MCF 10A (cell line): Measurements from ENCODE around the gene ASTN2. TPM values are rescaled to one million over a fixed set of nuclear protein-coding genes. Genes with fewer than 3 reads are reported as not detected.

Source experiments
- BruUV-seq: library from RNA; stranded (reverse); fragments of 400-500 nt; replicated peaks from 2 replicates; lab custom pipeline; 2021; lab: Mats Ljungman, UMichigan
- CTCF ChIA-PET: fragments of 300-600 bp; sonication (Branson Sonifier 250); formaldehyde crosslinking; extraction: SDS; loops from one replicate; lab custom pipeline; 2021; ENCODE audit warnings: antibody characterized with exemption, inconsistent platforms; lab: Yijun Ruan, JAX
- POLR2A ChIA-PET: fragments of 300-600, 350-650 bp; sonication (Branson Sonifier 250); formaldehyde crosslinking; extraction: SDS; loops from one replicate; lab custom pipeline; 2020; ENCODE audit warnings: antibody characterized with exemption, inconsistent platforms; lab: Yijun Ruan, JAX
- DNase-seq: peaks from one replicate; pipeline ENCODE4 v3.0.0-alpha.2; 2018; ENCODE audit not compliant: unreplicated experiment
- H3K27ac Mint-ChIP-seq: one replicate; pipeline ENCODE4 v1.8.0; 2022; ENCODE audit warnings: mild to moderate bottlenecking, low read depth, mixed read lengths; ENCODE audit not compliant: unreplicated experiment
- H3K27me3 Mint-ChIP-seq: one replicate; pipeline ENCODE4 v1.8.0; 2022; ENCODE audit warnings: mixed read lengths; ENCODE audit not compliant: insufficient read depth, unreplicated experiment
- H3K36me3 Mint-ChIP-seq: one replicate; pipeline ENCODE4 v1.8.0; 2022; ENCODE audit warnings: mild to moderate bottlenecking, moderate library complexity, mixed read lengths; ENCODE audit not compliant: insufficient read depth, unreplicated experiment
- H3K4me1 Mint-ChIP-seq: one replicate; pipeline ENCODE4 v1.8.0; 2022; ENCODE audit warnings: mixed read lengths; ENCODE audit not compliant: insufficient read depth, unreplicated experiment
- H3K4me3 Mint-ChIP-seq: one replicate; pipeline ENCODE4 v1.8.0; 2022; ENCODE audit warnings: mild to moderate bottlenecking, moderate library complexity, mixed read lengths; ENCODE audit not compliant: unreplicated experiment
- H3K9me3 Mint-ChIP-seq: one replicate; pipeline ENCODE4 v1.8.0; 2022; ENCODE audit warnings: mixed read lengths; ENCODE audit not compliant: unreplicated experiment
- intact Hi-C: fragments of 100-400 bp; cut with micrococcal nuclease; formaldehyde crosslinking; loops from 2 replicates; pipeline ENCODE4 v1.14.1; 2022
- total RNA-seq: library from RNA; stranded (reverse); gene quantifications from 2 replicates; pipeline ENCODE4 v1.2.3, GENCODE V29; 2022
- TF ChIP-seq, protein P1 (sequence below): fragments of 200-600 bp; IDR thresholded peaks from one replicate; pipeline ENCODE4 v1.8.0; 2022; ENCODE audit warnings: antibody characterized with exemption, mild to moderate bottlenecking; ENCODE audit not compliant: unreplicated experiment

The ASTN2 gene
- total RNA-seq, 1 experiment from 2014 or later: 1.8 TPM

DNA sequence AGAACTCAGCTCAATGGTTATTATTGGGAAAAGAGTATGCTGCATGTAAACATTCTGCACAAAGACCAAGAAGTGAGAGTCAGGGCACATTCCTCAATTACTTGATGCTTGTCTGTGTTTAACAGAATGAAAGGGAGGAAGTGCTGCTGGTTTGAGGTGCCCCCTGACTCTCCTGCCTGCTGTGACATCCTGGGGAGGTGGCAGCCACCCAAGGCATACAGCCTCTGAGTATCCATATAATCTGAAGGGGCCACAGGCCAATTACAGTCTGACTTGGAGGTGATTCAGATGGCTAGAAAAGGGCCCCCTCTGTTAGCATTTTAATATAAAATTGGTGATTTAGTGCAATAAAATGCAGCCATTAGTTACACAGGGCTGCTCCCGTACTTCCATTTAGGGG, 313.8 kb downstream of the ASTN2 start:
- POLR2A ChIA-PET: no interaction called here
- intact Hi-C loops: no loop called here
- Mint-ChIP-seq H3K9me3 (no peaks in the 10 kb centered on the region), H3K27me3 (no peaks in the 10 kb centered on the region), H3K36me3 (no peaks in the 10 kb centered on the region), H3K4me1 (peaks cover 6% of the 10 kb centered on the region), H3K4me3 (no peak overlapping the region), H3K27ac (no peak overlapping the region)
- no peak for DNase-seq
- no TSS peak for BruUV-seq
- TF ChIP-seq, protein P1, sequence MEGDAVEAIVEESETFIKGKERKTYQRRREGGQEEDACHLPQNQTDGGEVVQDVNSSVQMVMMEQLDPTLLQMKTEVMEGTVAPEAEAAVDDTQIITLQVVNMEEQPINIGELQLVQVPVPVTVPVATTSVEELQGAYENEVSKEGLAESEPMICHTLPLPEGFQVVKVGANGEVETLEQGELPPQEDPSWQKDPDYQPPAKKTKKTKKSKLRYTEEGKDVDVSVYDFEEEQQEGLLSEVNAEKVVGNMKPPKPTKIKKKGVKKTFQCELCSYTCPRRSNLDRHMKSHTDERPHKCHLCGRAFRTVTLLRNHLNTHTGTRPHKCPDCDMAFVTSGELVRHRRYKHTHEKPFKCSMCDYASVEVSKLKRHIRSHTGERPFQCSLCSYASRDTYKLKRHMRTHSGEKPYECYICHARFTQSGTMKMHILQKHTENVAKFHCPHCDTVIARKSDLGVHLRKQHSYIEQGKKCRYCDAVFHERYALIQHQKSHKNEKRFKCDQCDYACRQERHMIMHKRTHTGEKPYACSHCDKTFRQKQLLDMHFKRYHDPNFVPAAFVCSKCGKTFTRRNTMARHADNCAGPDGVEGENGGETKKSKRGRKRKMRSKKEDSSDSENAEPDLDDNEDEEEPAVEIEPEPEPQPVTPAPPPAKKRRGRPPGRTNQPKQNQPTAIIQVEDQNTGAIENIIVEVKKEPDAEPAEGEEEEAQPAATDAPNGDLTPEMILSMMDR: no peak
- CTCF ChIA-PET: no interaction called here

DNA sequence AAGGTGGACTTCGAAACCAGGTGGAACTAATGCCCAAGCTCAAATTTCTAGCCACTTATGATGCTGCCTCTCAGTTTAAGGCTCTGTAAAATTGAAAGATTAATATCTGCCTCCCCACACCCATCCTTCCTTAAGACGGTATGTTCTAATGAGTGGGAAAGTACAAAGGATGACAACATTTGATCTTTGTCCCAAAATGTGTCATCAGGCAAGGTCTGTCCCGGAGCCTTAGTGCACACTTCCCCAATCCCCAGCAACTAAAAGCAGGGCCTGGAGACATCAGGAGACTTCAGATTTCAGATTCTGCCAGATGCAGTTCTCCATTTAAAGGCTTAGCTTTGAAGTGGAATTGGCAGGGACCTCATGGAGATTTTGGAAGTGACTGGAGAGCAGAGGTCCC, 316.5 kb downstream of the ASTN2 start:
- Mint-ChIP-seq H3K9me3 (no peaks in the 10 kb centered on the region), H3K4me1 (peaks cover 6% of the 10 kb centered on the region), H3K27ac (peak overlapping the region; percentile 24), H3K27me3 (no peaks in the 10 kb centered on the region), H3K36me3 (no peaks in the 10 kb centered on the region), H3K4me3 (no peak overlapping the region)
- ChIA-PET CTCF (interaction anchor here (0.5 kb wide), 1 partner anchor 26 kb away, joined by 5 read pairs; no protein-coding TSS in a partner anchor), POLR2A (interaction anchor here (1.2 kb wide), 1 partner anchor 21 kb away, joined by 4 read pairs; no protein-coding TSS in a partner anchor)
- intact Hi-C loops: no loop called here
- BruUV-seq: no TSS peak
- DNase-seq: no peak
- TF ChIP-seq, protein P1: no peak

DNA sequence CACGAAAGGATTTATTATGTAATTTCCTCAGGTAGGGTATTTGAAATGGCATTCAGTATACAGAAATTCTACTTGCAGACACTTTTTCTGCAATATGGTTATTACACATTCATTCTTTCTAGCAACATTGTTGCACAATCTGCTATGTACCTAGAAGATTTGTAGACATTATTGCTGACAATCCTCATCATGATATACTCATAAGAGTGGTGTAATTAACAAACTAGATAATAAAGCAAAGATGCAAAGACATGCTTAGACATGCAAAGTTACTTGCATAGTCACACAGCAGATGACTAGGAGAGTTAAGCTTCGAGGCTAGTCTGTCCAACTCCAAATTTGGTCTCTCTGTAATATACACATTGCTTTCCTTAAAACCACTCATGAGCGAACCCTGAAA, 317.1 kb downstream of the ASTN2 start:
- DNase-seq: peak; percentile 31
- intact Hi-C loops: no loop called here
- Mint-ChIP-seq H3K27ac (no peak overlapping the region), H3K4me3 (no peak overlapping the region), H3K4me1 (peaks cover 7% of the 10 kb centered on the region), H3K9me3 (no peaks in the 10 kb centered on the region), H3K36me3 (no peaks in the 10 kb centered on the region), H3K27me3 (no peaks in the 10 kb centered on the region)
- POLR2A ChIA-PET: interaction anchor here (1.2 kb wide), 1 partner anchor 22 kb away, joined by 4 read pairs; no protein-coding TSS in a partner anchor
- TF ChIP-seq, protein P1: no peak
- BruUV-seq: no TSS peak
- CTCF ChIA-PET: no interaction called here

DNA sequence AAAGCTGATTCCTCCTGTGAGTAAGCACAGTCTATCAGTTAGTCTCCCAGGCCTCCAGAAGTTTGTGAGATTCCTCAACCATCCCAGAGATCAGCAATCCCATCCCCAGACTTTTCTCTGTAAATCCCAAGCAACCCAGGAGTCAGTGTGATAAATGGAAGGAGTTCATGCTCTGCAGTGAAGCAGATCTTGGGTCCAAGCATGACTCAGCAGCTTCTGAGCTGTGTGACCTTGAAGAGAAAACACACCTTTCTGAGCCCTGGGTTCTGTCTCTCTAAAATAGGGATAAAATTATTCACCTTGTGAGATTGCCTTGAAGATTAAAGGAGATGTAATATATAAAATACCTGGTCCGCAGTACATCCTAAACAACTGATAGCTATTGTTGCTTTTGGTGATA, 318.7 kb downstream of the ASTN2 start:
- H3K27me3 Mint-ChIP-seq: no peaks in the 10 kb centered on the region
- TF ChIP-seq, protein P1: no peak
- H3K27ac Mint-ChIP-seq: no peak overlapping the region
- H3K4me3 Mint-ChIP-seq: no peak overlapping the region
- H3K36me3 Mint-ChIP-seq: no peaks in the 10 kb centered on the region
- peaks cover 12% of the 10 kb centered on the region for H3K4me1 Mint-ChIP-seq
- H3K9me3 Mint-ChIP-seq: no peaks in the 10 kb centered on the region
- POLR2A ChIA-PET: interaction anchor here (0.6 kb wide), 1 partner anchor 1430 kb away, joined by 3 read pairs; no protein-coding TSS in a partner anchor
- DNase-seq: no peak
- CTCF ChIA-PET: interaction anchor here (0.7 to 1.2 kb wide), 3 partner anchors 19 to 150 kb away, joined by 3 to 4 read pairs (median 3); no protein-coding TSS in a partner anchor
- no TSS peak for BruUV-seq
- intact Hi-C loops: no loop called here
